ENCODE results near the gene DAZAP2.

Gene DAZAP2, protein sequence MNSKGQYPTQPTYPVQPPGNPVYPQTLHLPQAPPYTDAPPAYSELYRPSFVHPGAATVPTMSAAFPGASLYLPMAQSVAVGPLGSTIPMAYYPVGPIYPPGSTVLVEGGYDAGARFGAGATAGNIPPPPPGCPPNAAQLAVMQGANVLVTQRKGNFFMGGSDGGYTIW

DNA sequence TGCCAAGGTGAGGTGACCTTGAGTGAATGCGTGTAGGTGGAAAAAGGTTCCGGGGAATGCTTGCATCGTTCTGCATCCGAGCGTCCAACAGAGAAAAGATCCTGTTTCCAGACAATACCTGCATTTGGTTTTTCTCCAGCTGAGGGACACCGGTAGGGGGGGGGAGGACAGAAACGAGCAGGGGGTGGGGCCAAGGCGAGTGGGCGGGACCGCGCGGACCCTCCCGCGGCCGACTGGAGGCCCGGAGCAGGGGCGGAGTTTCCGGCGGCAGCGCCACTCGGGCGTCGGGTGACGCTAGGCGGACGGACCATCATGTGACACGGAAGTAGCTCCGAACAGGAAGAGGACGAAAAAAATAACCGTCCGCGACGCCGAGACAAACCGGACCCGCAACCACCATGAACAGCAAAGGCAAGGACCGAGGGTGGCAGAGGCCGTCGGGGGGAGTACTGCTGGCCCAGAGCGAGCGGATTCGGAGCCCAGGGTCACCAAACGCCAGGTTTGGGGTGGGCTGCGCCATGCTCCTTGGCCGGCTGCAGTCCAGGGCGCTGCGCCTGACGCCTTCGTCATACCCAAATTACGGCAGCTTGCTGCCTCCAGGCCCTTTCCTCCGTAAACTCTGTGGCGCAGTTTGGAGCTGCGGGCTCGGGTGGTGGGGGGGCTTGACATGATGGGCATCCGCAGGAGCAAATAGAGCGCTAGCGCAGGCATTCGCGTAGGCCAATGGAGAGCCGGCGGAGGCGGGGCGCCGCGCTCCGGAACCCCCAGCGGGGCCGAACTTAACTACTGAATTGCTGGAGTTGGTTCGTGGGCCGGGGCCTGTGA, at the start of gene DAZAP2:
Gene DAZAP2 (plus strand): TSS at position 317 of the 825 bp plus-strand sequence. CDS start 82 bp downstream, at position 399.
- peak; percentile 87 to 93 for DNase-seq (ENCODE audit: extremely low read depth in 1 of 2, low read depth in 1 of 2)

DNA sequence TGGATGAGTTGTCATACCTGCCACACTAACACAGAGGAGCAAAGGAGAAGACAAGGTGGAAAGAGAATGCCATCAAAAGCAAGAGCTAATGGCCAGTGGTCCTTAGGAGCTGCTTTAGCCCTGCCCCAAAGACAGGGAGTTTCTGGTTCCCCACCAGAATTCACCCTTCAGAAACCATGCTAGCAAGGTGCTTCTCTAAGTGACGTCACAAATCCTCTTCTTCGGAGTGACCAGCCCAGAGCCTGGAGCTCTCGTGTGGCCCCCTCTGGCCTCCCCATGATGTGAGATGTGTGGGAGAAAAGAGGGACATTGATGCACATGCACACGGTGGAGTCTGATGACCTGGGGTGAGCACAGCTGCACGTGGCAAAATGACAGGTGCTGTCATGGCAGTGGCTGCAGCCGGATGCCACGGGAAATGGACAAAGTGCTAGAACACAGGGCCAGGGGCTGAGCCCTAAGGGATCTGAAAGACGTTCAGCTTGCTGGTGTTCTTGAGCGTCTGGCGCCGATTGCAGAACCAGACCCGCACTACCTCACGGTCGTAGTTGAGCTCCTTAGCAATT, 48.8 kb upstream of the DAZAP2 start:
- DNase-seq (ENCODE audit: extremely low read depth in 1 of 2, low read depth in 1 of 2), result no peak

DNA sequence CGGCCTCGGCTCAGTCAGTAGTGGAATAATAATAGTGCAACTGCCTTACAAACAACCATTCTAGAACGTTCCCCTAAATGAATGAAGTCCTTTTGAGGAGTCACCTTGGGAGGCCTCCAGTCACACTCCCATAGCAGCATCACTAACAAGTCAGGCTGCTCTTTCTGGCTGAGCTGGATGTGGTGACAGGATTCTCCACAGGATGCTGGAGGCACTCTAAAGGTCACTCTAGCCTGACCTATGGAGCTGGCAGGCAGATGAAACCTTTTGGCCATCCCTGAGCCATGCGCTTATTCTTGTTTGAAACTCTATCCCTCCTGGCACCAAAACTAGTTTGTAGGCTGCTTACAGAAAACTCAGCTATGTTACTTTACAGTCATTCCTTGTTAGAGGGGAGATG, 47.8 kb upstream of the DAZAP2 start:
- no peak for DNase-seq (ENCODE audit: extremely low read depth in 1 of 2, low read depth in 1 of 2)

DNA sequence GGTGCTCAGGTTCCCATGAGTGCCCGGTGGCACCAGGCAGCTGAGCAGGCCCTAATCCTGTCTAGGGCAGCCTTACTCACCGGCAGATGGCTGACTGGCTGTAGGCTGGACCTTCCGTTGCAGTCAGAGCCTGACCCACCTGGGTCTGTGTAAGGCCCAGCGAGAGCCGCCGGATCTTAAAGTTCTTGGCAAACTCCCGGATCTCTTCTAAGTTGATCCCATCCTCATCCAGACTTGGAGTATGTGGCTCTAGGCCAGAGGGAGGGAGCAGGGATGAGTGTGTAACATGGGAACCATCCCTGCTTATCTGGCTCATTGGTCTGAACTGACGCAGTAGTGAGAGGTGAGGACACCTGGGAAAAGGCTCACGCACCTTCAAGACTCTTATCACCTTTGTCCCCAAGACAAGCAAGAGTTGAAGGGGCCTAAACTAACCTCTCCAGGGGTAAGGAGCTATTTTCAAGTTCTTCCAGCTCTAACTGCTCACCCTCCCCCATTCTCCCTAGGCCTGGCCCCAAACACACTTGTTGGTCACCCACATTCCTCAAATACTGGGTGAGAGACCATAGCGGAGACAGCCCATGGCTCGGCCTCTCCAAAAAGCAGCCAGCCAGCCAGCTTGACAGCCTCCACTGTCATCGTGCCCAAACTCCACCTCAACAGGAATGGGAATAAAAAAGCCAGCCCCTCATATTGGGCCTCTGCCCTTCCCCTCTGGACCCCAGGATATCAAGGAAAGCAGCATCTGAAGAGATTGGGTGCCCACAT, 46.9 kb upstream of the DAZAP2 start:
- no peak for DNase-seq (ENCODE audit: extremely low read depth in 1 of 2, low read depth in 1 of 2)

DNA sequence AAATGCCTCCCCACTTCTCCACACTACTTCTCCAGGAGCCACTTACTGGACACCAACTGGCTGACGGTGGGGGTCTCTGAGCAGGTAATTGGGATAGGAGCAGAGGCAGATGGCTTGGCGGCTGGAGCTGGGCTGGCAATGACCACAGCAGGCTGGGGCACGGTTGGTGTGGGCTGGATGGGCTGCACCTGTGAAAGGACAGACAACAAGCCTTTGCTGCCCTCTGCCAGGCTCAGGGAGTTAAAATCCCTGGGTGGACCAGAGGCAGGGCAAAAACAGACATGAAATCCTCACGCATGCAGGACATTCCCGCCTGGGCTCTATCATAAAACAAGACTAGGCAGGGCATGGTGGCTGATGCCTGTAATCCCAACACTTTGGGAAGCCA, 46.3 kb upstream of the DAZAP2 start:
- DNase-seq (ENCODE audit: extremely low read depth in 1 of 2, low read depth in 1 of 2), result no peak

DNA sequence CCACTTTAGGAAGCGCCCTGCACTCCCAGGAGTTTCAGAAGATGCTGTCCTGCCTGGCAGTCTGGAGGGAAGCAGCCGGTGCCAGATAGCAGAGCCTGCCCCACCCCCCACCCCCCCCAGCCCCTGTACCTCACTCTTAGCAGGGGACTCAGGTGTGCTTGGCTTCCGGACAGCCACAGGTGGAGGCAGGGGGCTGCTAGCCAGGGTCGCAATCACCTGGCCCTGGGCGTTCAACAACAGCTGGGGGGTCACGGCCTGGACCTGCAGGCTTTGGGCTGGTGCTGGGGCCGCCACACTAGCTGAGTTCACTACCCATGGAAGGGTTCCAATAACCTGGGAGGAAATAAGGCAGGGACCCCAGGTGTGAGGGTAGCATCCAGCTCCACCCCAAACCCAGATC, 42.8 kb upstream of the DAZAP2 start:
- no peak for DNase-seq (ENCODE audit: extremely low read depth in 1 of 2, low read depth in 1 of 2)

DNA sequence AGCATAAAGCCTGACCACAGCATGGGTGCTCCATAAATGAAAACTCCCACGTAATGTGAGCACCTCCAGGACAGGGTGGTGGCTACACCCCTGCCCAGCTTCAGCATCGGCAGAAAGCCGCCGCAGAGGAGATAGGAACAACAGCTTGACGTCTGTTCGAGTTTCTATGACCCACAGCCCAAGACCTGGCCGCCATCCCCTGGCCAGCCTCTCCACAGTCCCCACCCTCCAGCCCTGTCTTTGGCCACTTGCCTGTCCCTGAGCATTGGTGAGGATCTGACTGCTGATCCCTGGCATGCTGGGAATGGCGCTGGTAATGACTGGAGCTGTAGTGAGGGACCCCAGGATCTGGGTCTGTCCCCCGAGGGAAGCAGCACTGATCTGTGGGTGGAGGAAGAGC, 42.1 kb upstream of the DAZAP2 start:
- DNase-seq (ENCODE audit: extremely low read depth in 1 of 2, low read depth in 1 of 2), result no peak

DNA sequence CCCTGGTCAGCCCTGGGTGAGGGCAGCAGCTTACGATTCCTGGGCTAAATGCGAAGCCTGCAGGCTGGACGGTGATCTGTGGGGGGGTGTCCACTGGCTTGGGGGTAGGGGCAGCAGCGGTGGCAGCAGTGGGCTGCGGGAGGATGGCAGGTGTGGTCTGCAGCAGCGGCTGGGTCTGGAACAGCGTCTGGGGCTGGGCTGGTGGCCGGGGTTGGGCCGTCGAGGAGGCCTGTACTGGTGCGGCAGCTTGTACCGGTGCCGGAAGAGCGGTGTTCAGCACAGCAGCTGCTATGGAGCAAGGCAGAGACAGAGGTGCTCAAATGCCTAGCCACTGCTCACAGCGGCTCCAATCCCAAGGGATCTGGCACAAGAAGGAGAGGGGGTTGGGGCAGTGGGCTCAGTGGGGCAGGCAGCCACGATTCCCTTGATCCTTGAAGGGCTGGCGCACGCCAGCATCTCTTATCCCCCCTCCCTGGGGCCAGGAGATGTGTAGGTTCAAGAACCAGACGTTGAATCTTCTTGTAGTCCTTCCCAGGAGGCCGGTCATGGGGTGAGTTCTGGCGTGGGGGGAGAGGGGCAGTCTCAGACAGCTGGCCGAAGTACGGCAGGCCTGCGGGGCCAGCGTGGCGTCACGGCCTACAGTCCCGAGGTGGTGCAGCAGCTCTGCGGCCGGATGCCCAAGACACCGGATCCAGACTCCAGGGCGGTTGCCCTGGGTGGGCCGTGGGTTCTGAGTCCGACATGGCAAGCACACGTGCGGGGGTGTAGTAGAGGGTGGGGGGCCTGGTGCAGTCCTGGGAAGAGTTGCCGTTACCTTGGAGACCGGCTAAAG, 40.7 kb upstream of the DAZAP2 start:
- DNase-seq (ENCODE audit: extremely low read depth in 1 of 2, low read depth in 1 of 2), result no peak

DNA sequence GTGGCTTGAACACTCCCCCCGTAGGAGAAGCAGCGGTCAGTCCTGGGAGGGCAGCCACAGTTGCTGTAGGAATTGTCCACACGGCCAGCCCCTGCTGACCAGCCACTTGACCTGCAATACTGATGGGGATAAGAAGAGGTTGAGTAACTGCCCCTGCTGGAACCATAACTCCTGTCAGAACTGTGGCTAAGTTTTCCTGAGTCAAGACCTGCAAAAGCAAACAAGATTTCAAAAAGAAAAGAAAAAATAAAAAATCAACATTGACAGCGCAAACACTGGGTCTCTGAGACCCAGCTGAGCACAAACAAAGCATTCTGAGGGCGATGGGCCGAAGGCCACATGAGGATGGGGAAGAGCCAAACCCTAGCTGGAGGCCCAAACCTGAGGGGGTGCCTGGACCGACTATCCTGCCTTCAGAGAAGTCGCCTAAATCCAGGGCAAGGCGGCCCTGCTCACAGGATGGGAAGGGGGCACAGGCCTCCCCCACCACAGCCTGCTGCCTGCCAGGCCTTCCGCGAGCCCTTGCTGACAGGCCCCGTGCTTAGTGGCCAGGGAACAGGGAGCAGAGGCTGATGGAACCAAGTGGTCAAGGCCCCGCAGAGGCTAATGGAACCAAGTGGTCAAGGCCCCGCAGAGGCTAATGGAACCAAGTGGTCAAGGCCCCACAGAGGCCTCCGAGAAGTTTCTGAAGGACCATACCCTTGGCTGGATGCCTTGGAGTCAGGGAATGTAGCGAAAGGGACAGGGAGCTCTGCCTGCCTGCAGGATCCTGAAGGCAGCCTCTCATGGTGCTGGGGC, 39.9 kb upstream of the DAZAP2 start:
- no peak for DNase-seq (ENCODE audit: extremely low read depth in 1 of 2, low read depth in 1 of 2)

DNA sequence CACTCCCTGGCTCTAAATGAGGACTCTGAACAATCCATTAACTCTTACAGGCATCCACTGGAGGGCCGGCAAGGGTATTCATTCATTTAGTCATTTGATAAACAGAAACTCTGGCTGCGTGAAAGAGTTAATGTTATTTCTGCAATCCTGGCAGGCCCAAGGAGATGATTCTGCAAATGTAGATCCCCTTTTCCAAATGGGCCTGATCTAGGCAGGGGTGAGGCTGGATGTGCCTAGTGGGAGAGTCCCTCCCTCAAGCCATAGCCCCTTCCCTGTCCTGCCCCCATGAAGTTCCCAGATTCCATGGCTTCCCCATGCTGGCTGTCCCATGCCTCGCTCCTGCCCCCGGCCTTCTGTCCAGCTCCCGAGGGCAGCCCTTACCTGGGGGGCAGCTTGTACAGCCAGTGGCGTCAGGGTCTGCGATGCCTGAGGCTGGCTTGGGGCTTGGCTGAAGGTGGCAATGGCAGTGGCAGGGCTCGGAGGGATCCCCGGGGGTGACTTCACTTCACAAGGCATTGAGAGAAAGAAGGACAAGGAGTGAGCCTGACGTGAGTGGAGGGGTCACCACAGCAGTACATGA, 39.2 kb upstream of the DAZAP2 start:
- DNase-seq (ENCODE audit: extremely low read depth in 1 of 2, low read depth in 1 of 2), result no peak

DNA sequence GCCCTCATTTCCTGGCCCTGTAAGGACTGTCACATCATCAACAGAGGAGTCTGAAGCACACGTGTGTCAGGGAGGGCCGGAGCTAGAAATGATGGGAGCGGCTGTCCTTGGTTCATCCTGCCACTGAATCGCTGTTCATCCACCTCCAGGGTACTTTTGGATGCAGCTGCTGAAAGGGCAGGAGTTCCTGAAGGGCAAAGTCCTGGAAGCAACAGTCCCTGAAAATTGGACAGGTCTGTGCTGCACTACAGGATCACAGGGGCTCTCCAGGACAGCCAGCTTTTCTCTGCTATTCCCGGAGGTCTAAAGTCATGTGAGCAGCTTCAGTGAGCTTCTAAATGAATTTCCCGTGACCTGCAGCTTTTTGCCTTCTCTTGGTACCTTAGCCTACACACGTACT, 38.5 kb upstream of the DAZAP2 start:
- no peak for DNase-seq (ENCODE audit: extremely low read depth in 1 of 2, low read depth in 1 of 2)

DNA sequence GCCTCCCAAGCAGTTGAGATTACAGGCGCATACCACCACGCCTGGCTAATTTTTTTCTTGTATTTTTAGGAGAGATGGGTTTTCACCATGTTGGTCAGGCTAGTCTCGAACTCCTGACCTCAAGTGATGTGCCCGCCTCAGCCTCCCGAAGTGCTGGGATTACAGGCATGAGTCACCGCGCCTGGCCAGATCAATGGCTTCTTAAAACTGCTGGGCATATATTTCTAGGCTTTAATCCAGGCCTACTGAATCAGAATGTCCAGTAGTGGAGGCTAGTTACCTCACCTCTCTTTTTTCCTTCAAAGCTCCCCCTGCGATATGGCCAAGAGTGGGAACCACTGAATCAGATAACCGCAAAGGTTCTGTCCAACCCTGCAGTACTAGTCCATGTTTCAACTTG, 37.8 kb upstream of the DAZAP2 start:
- DNase-seq (ENCODE audit: extremely low read depth in 1 of 2, low read depth in 1 of 2), result no peak

DNA sequence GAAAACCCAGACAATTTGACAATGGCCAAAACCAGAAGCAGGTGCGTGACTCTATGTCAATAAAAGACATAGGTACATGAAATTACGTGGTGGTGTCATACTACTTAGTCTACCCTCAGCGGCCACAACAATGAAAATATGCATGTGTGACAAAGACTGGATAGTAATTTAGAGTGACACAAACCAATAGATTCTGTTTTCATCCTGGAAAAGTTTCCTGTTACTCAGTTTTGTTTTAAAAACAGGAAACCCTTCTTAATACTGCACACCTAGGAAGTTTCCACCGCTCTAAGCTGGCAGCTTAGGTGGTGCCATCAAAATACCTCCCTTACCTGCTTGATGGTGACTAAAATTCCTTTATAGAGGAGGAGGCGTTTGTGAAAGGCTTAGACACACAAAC, 35.9 kb upstream of the DAZAP2 start:
- no peak for DNase-seq (ENCODE audit: extremely low read depth in 1 of 2, low read depth in 1 of 2)

DNA sequence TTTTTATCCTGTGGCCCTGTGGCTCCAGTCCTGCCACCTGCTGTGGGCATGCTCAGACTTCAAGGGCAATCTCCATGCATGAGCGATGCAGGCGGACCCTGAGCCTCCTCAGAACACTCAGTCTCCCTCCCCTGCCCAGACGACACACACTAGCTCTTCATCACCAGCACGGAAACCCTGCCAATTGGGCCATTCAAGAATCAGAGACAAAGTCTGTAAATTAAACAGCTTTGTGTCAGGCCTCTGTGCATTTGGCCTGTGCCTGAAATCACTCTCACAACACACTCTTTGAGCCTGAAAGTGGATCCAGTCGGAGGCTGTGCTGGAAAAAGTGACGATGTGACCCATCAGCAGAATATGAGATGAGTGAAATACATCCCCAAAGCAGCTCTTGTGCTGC, 33.3 kb upstream of the DAZAP2 start:
- no peak for DNase-seq (ENCODE audit: extremely low read depth in 1 of 2, low read depth in 1 of 2)

DNA sequence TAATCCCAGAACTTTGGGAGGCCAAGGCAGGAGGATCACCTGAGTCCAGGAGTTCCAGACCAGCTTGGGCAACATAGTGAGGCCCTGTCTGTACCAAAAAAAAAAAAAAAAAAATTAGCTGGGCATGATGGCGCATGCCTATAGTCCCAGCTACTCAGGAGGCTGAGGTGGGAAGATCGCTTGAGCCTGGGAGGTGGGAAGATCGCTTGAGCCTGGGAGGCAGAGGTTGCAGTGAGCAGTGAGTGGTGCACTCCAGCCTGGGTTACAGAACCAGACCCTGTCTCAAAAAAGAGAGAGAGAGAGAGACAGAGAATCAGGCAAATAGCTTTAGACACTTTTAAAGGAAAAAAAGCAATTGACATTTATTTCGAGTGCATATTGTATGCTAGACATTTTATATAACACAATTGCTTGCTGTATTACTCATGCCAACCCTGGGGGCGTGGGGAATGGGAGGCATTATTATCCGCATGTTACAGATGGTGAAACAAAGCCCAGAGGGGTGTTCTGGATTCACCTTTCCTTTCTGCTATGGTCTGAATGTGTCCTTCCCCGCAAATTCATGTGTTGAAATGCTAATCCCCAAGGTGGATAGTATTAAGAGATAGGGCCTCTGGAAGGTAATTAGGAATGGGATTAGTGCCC, 30.5 kb upstream of the DAZAP2 start:
- no peak for DNase-seq (ENCODE audit: extremely low read depth in 1 of 2, low read depth in 1 of 2)

DNA sequence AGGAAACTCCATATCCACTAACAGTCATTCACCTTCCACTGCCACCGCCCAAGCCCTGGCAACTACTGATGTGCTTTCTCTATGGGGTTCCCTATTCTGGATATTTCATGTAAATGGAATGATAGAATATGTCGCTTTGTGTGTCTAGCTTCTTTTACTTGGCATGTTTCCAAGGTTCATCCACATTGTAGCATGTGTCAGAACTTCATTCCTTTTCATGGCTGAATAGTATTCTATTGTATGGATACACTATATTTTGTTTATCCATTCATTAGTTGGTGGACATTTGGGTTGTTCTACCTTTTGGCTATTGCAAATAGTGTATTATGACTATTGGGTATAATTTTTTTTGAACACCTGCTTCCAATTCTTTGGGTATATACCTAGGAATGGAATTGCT, 29.4 kb upstream of the DAZAP2 start:
- no peak for DNase-seq (ENCODE audit: extremely low read depth in 1 of 2, low read depth in 1 of 2)

DNA sequence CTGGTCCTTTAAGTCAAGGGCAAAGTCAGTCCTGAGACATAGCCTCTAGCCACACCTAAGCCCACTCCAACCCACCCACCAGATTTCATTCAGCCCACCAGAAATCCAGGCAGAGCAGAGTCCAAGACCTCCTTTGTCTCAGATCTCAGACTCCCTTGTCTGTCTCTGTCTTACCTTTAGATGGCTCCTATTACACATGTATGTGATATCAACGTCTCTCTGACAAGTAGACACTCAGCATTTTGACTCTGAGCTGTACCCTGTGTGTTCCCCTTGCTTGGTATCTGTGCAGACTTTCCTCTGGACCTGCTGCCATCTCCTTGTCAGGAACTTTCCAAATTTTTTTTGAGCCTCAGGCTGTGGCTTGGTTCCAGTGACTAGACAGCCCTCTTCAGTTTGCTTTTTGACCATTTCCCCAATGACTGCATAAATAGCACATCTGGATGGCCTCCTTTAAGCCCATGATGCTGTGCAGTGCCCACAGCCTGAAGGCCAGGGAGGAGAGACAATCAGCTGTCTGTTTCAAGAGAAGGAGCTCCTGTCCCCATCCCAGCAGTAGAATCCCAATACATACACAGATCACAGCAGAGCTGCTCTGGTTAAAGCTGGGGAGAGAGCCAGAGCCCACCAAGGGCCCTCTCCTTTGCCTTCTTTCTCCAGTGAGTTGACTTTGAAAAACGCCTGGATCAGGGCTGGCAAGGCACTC, 27.8 kb upstream of the DAZAP2 start:
- no peak for DNase-seq (ENCODE audit: extremely low read depth in 1 of 2, low read depth in 1 of 2)

DNA sequence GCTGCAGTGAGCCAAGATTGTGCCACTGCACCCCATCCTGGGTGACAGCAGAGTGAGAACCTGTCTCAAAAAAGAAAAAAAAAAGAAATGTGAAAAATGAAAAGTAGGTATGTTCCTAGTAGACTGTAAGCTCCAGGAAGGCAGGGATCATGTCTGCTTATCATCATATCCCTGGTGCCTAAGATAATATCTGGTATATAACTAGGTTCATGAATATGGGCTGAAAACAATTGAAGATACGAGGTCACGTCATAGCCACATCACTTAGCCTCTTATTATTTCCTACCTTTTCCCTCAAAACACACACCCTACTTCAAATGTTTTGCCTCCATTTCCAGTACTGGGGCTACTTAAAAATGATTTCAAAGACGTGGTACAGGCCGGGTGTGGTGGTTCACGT, 23.7 kb upstream of the DAZAP2 start:
- DNase-seq (ENCODE audit: extremely low read depth in 1 of 2, low read depth in 1 of 2), result no peak
